Panc1 (cell line): Measurements from ENCODE around the gene ZKSCAN1.
"Not testable (repeated sequence)": the region's sequence is repeated elsewhere in the genome, so short reads cannot be mapped to it uniquely, and the experiment has no call there.

Source experiments
- POLR2AphosphoS5 ChIP-seq: IDR thresholded peaks from 2 replicates; pipeline ENCODE4 v1.6.1; 2012; ENCODE audit warnings: mild to moderate bottlenecking, low read depth, low read length, moderate library complexity
- SIN3A ChIP-seq: IDR thresholded peaks from 2 replicates; pipeline ENCODE4 v1.6.1; 2012; ENCODE audit warnings: low read depth, mild to moderate bottlenecking, low read length, moderate library complexity, borderline replicate concordance; ENCODE audit not compliant: insufficient read depth
- TCF7L2 ChIP-seq: IDR thresholded peaks from 2 replicates; pipeline ENCODE4 v1.6.1; 2011; ENCODE audit warnings: mild to moderate bottlenecking, low read depth, low read length, inconsistent platforms
- TF ChIP-seq, protein P1 (sequence below), 2 experiments: IDR thresholded peaks; 2 replicates each; pipeline ENCODE4 v1.6.1; 2011 to 2012; ENCODE audit warnings: low read depth in 2 of 2, control low read depth in 1 of 2, low read length in 1 of 2, mild to moderate bottlenecking in 1 of 2, moderate library complexity in 1 of 2; ENCODE audit not compliant: insufficient read depth in 1 of 2
- TF ChIP-seq, protein P2 (sequence below): fragments of 450-650 bp; IDR thresholded peaks from 2 replicates; pipeline ENCODE4 v1.5.1; 2017; ENCODE audit warnings: mild to moderate bottlenecking

DNA sequence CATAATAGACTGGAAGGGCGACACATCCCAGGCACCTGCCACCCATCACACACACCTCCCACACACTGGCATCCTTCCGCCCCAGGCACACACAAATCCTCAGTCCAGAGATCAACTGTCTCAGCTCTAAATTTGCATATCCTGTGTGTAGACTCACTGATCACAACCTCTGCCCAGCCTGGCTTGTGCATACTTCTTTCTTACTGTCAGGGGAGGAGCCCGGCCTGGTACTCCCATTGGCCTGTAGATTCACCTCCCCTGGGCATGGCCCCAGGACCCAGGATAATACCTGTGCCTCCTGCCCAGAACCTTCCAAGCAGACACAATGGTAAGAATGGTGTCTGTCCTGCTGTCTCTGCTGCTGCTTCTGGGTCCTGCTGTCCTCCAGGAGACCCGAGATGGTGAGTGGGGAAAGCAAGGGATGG is 34.9 kb upstream of the ZKSCAN1 start:
- TF ChIP-seq, protein P1, sequence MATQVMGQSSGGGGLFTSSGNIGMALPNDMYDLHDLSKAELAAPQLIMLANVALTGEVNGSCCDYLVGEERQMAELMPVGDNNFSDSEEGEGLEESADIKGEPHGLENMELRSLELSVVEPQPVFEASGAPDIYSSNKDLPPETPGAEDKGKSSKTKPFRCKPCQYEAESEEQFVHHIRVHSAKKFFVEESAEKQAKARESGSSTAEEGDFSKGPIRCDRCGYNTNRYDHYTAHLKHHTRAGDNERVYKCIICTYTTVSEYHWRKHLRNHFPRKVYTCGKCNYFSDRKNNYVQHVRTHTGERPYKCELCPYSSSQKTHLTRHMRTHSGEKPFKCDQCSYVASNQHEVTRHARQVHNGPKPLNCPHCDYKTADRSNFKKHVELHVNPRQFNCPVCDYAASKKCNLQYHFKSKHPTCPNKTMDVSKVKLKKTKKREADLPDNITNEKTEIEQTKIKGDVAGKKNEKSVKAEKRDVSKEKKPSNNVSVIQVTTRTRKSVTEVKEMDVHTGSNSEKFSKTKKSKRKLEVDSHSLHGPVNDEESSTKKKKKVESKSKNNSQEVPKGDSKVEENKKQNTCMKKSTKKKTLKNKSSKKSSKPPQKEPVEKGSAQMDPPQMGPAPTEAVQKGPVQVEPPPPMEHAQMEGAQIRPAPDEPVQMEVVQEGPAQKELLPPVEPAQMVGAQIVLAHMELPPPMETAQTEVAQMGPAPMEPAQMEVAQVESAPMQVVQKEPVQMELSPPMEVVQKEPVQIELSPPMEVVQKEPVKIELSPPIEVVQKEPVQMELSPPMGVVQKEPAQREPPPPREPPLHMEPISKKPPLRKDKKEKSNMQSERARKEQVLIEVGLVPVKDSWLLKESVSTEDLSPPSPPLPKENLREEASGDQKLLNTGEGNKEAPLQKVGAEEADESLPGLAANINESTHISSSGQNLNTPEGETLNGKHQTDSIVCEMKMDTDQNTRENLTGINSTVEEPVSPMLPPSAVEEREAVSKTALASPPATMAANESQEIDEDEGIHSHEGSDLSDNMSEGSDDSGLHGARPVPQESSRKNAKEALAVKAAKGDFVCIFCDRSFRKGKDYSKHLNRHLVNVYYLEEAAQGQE (IDR thresholded peaks at IDR 0.05; ENCODE audit: insufficient read depth in 1 of 2, low read depth in 2 of 2, low read length in 1 of 2): not testable (repeated sequence)
- not testable (repeated sequence) for TF ChIP-seq POLR2AphosphoS5, TCF7L2, SIN3A
- TF ChIP-seq, protein P2, sequence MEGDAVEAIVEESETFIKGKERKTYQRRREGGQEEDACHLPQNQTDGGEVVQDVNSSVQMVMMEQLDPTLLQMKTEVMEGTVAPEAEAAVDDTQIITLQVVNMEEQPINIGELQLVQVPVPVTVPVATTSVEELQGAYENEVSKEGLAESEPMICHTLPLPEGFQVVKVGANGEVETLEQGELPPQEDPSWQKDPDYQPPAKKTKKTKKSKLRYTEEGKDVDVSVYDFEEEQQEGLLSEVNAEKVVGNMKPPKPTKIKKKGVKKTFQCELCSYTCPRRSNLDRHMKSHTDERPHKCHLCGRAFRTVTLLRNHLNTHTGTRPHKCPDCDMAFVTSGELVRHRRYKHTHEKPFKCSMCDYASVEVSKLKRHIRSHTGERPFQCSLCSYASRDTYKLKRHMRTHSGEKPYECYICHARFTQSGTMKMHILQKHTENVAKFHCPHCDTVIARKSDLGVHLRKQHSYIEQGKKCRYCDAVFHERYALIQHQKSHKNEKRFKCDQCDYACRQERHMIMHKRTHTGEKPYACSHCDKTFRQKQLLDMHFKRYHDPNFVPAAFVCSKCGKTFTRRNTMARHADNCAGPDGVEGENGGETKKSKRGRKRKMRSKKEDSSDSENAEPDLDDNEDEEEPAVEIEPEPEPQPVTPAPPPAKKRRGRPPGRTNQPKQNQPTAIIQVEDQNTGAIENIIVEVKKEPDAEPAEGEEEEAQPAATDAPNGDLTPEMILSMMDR: not testable (repeated sequence)
